C4-2B (cell line): ENCODE data around the gene PTGIR.

Experiments used
- CTCF ChIP-seq: fragments of 450-650 bp; conservative IDR thresholded peaks from 2 replicates; pipeline ENCODE4 v1.5.1; 2017; ENCODE audit warnings: mild to moderate bottlenecking
- ZFX ChIP-seq: fragments of 450-650 bp; IDR thresholded peaks from 2 replicates; pipeline ENCODE4 v1.6.1; 2017

- TF ChIP-seq CTCF, result no peak
- no peak for TF ChIP-seq ZFX
Observed at GRCh38 chr19:46603752-46604231, 21.1 kb downstream of the PTGIR start.
